SK-N-MC (cell line): ENCODE results near the gene MEI4.

Source experiments
- EZH2 ChIP-seq: fragments of 200-600 bp; sonication (generic); IDR thresholded peaks from one replicate; pipeline ENCODE4 v1.6.1; 2017; ENCODE audit warnings: antibody characterized with exemption
- FOXP2 ChIP-seq: optimal IDR thresholded peaks from 2 replicates; pipeline ENCODE3; 2011; ENCODE audit warnings: mild to moderate bottlenecking, moderate library complexity; ENCODE audit not compliant: insufficient read depth; ENCODE audit errors: extremely low read length, control extremely low read depth
- POLR2AphosphoS5 ChIP-seq: IDR thresholded peaks from 2 replicates; pipeline ENCODE4 v1.6.1; 2012; ENCODE audit warnings: mild to moderate bottlenecking, low read depth, low read length, borderline replicate concordance

- TF ChIP-seq POLR2AphosphoS5 (no peak), FOXP2 (no peak), EZH2 (no peak)
Observed at GRCh38 chr6:77674211-77674610, 21.4 kb downstream of the MEI4 start.
